A673 (cell line): ENCODE results near the gene CPE.

Experiments
- CTCF ChIP-seq: fragments of 300-800, 200-600 bp; sonication (generic); conservative IDR thresholded peaks from 2 replicates; pipeline ENCODE4 v1.5.1; 2017; ENCODE audit warnings: low read depth, mild to moderate bottlenecking, antibody characterized with exemption, low read length, moderate library complexity, mixed read lengths
- EZH2 ChIP-seq: fragments of 200-600 bp; sonication (generic); IDR thresholded peaks from 2 replicates; pipeline ENCODE4 v1.6.1; 2017; ENCODE audit warnings: borderline replicate concordance, low read depth, mild to moderate bottlenecking, mixed read lengths, antibody characterized with exemption, low read length; ENCODE audit not compliant: poor library complexity, severe bottlenecking

- no peak for TF ChIP-seq CTCF
- TF ChIP-seq EZH2, result no peak
Observed at GRCh38 chr4:165380805-165381204, 2.0 kb downstream of the CPE start.
